Activated CD4-positive, alpha-beta memory T cell treated with anti-CD3 and anti-CD28 coated beads for 36 hours (primary cell): ENCODE data around the gene TECTA. TPM values are rescaled to one million over a fixed set of nuclear protein-coding genes. Genes with fewer than 3 reads are reported as not detected.

Experiments used
- CTCF ChIA-PET: fragments of 350-600 bp; sonication (Branson Sonifier 250); formaldehyde crosslinking; loops from one replicate; lab custom pipeline; 2021; ENCODE audit warnings: antibody characterized with exemption, inconsistent platforms; lab: Charles Lee
- POLR2A ChIA-PET: fragments of 350-600 bp; sonication (Branson Sonifier 250); formaldehyde crosslinking; loops from one replicate; lab custom pipeline; 2021; ENCODE audit warnings: antibody characterized with exemption; lab: Charles Lee
- DNase-seq: peaks from one replicate; pipeline ENCODE4 v3.0.0-alpha.2; 2020
- H3K27ac Mint-ChIP-seq: one replicate; pipeline ENCODE4 v1.8.0; 2021; ENCODE audit warnings: mixed read lengths
- H3K27me3 Mint-ChIP-seq: one replicate; pipeline ENCODE4 v1.8.0; 2021; ENCODE audit warnings: mixed read lengths
- H3K36me3 Mint-ChIP-seq: one replicate; pipeline ENCODE4 v1.8.0; 2021; ENCODE audit warnings: mixed read lengths
- H3K4me1 Mint-ChIP-seq: one replicate; pipeline ENCODE4 v1.8.0; 2021; ENCODE audit warnings: low read depth, mixed read lengths
- H3K4me3 Mint-ChIP-seq: one replicate; pipeline ENCODE4 v1.8.0; 2021; ENCODE audit warnings: mild to moderate bottlenecking, mixed read lengths
- H3K9me3 Mint-ChIP-seq: one replicate; pipeline ENCODE4 v1.8.0; 2021; ENCODE audit warnings: mixed read lengths
- intact Hi-C: fragments of 100-400 bp; cut with micrococcal nuclease; formaldehyde crosslinking; loops from one replicate; pipeline ENCODE4 v1.15.1; 2023
- total RNA-seq, 2 experiments: library from RNA; stranded (reverse); gene quantifications; one replicate each; pipeline ENCODE4 v1.2.3, GENCODE V29; 2021

The TECTA gene
- total RNA-seq, 2 experiments from 2014 or later = 0.17 to 0.19 TPM

DNA sequence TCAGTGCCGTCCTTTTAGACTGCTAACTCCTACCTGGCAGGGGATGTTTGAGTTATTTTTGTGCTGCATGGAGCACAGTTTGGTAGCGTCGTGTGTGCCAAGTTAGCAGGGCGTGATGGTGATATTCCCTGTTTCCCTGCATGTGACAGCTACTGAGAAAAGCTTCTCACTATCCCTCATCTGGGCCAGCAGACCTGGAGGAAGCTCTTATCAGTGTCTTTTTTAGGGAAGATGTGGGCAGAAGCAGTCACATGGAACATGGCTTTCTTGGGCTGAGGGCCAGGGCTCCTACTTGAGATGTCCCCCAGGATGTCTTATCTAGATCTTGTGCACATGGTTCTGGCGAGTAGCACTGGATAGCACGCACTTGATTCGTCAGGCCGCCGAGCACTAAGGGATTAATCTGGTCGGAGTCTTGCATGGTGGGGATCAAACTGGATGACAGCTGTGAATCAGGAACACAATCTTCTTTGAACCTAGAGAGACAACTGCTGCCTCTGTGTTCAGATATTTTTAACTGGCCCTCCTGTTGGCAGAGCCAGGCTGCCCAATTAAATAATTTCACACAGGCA is 33.8 kb downstream of the TECTA start:
- no peak overlapping the region for H3K27ac Mint-ChIP-seq
- no peaks in the 10 kb centered on the region for H3K4me1 Mint-ChIP-seq

GRCh38 chr11:121137005-121137404 is 36.0 kb downstream of the TECTA start:
- H3K36me3 Mint-ChIP-seq = no peaks in the 10 kb centered on the region
- no peak overlapping the region for H3K27ac Mint-ChIP-seq
- ChIA-PET CTCF (no interaction called here), POLR2A (no interaction called here)
- intact Hi-C loops = no loop called here
- no peaks in the 10 kb centered on the region for H3K27me3 Mint-ChIP-seq
- H3K4me3 Mint-ChIP-seq = no peak overlapping the region
- H3K4me1 Mint-ChIP-seq = no peaks in the 10 kb centered on the region
- no peaks in the 10 kb centered on the region for H3K9me3 Mint-ChIP-seq
- no peak for DNase-seq

More for the DNA sequence above, 33.8 kb downstream of the TECTA start:
- Mint-ChIP-seq H3K27me3 (no peaks in the 10 kb centered on the region), H3K36me3 (no peaks in the 10 kb centered on the region), H3K9me3 (no peaks in the 10 kb centered on the region), H3K4me3 (no peak overlapping the region)
- DNase-seq = no peak
- CTCF ChIA-PET = interaction anchor here (1.4 kb wide), 1 partner anchor 60 kb away, joined by 5 read pairs; no protein-coding TSS in a partner anchor
- intact Hi-C loops = no loop called here
- POLR2A ChIA-PET = no interaction called here

- H3K9me3 Mint-ChIP-seq = no peaks in the 10 kb centered on the region
- no peaks in the 10 kb centered on the region for H3K4me1 Mint-ChIP-seq
- H3K27ac Mint-ChIP-seq = no peak overlapping the region
- ChIA-PET CTCF (no interaction called here), POLR2A (no interaction called here)
- intact Hi-C loops = no loop called here
- no peaks in the 10 kb centered on the region for H3K36me3 Mint-ChIP-seq
- H3K4me3 Mint-ChIP-seq = no peak overlapping the region
- DNase-seq = no peak
- no peaks in the 10 kb centered on the region for H3K27me3 Mint-ChIP-seq
Observed at GRCh38 chr11:121138259-121138658, 37.2 kb downstream of the TECTA start.

DNA sequence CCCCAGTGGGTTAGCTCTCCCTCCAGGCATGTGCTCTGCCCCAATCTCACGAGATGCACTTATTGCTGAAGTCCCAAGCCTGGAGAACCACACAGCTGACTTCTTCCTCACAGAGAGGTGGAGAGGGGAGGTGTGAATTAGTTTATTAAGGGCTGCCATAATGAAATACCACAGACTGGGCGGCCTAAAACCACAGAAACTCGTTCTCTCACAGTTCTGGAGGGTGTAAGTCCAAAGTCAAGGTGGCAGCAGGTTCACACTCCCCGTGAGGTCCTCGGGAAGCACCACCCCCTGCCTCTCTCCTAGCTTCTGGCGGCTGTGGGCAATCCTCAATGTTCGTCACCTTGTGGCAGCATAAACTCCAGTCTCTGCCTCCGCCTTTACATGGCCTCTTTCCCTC is 39.3 kb downstream of the TECTA start:
- Mint-ChIP-seq H3K27ac (no peak overlapping the region), H3K4me1 (no peaks in the 10 kb centered on the region), H3K4me3 (no peak overlapping the region), H3K36me3 (no peaks in the 10 kb centered on the region), H3K9me3 (no peaks in the 10 kb centered on the region), H3K27me3 (no peaks in the 10 kb centered on the region)
- CTCF ChIA-PET = no interaction called here
- no peak for DNase-seq
- intact Hi-C loops = no loop called here
- POLR2A ChIA-PET = no interaction called here

DNA sequence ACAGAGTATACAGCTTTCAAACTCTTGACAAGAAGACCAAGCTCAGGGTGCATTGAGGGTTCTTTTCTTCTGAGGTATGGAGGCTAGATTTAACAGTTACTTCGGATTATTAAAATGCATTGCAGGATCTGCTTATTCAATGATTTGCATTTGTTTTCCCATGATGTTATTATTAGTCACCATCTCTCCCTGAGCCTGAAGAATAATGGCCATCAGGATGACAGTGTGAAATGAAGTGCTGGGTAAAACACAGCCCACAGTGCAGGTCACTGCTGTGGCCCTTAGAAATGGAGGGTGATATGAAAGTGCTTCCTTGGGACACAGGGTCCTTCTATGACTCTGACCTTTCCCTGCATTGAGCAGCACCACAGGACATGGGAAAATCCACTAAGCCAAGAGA is 40.0 kb downstream of the TECTA start:
- intact Hi-C loops = no loop called here
- CTCF ChIA-PET = no interaction called here

GRCh38 chr11:121143921-121144320 is 42.9 kb downstream of the TECTA start:
- POLR2A ChIA-PET = no interaction called here
- H3K27me3 Mint-ChIP-seq = no peaks in the 10 kb centered on the region

More for the DNA sequence above, 40.0 kb downstream of the TECTA start:
- Mint-ChIP-seq H3K27me3 (no peaks in the 10 kb centered on the region), H3K4me1 (no peaks in the 10 kb centered on the region), H3K9me3 (no peaks in the 10 kb centered on the region), H3K4me3 (no peak overlapping the region), H3K27ac (no peak overlapping the region), H3K36me3 (no peaks in the 10 kb centered on the region)
- POLR2A ChIA-PET = no interaction called here
- DNase-seq = no peak

GRCh38 chr11:121144723-121145122 is 43.7 kb downstream of the TECTA start:
- Mint-ChIP-seq H3K4me1 (no peaks in the 10 kb centered on the region), H3K9me3 (no peaks in the 10 kb centered on the region), H3K27me3 (no peaks in the 10 kb centered on the region), H3K27ac (no peak overlapping the region), H3K36me3 (no peaks in the 10 kb centered on the region), H3K4me3 (no peak overlapping the region)
- CTCF ChIA-PET = no interaction called here
- intact Hi-C loops = no loop called here
- DNase-seq = no peak
- POLR2A ChIA-PET = interaction anchor here (0.6 kb wide), 1 partner anchor 131 kb away, joined by 6 read pairs; no protein-coding TSS in a partner anchor

More at GRCh38 chr11:121143921-121144320, 42.9 kb downstream of the TECTA start:
- H3K4me3 Mint-ChIP-seq = no peak overlapping the region
- DNase-seq = no peak
- intact Hi-C loops = no loop called here
- no peaks in the 10 kb centered on the region for H3K4me1 Mint-ChIP-seq
- H3K9me3 Mint-ChIP-seq = no peaks in the 10 kb centered on the region
- H3K36me3 Mint-ChIP-seq = no peaks in the 10 kb centered on the region
- CTCF ChIA-PET = no interaction called here
- no peak overlapping the region for H3K27ac Mint-ChIP-seq

- H3K4me3 Mint-ChIP-seq = no peak overlapping the region
- H3K36me3 Mint-ChIP-seq = no peaks in the 10 kb centered on the region
- DNase-seq = no peak
- ChIA-PET POLR2A (no interaction called here), CTCF (no interaction called here)
- H3K4me1 Mint-ChIP-seq = no peaks in the 10 kb centered on the region
- intact Hi-C loops = no loop called here
- no peak overlapping the region for H3K27ac Mint-ChIP-seq
- no peaks in the 10 kb centered on the region for H3K27me3 Mint-ChIP-seq
- H3K9me3 Mint-ChIP-seq = no peaks in the 10 kb centered on the region
Observed at GRCh38 chr11:121145826-121146225, 44.8 kb downstream of the TECTA start.

- ChIA-PET POLR2A (no interaction called here), CTCF (no interaction called here)
- Mint-ChIP-seq H3K4me1 (no peaks in the 10 kb centered on the region), H3K36me3 (no peaks in the 10 kb centered on the region), H3K27ac (no peak overlapping the region), H3K4me3 (no peak overlapping the region), H3K9me3 (no peaks in the 10 kb centered on the region), H3K27me3 (no peaks in the 10 kb centered on the region)
- no peak for DNase-seq
- intact Hi-C loops = no loop called here
Observed at GRCh38 chr11:121149116-121149515, 48.1 kb downstream of the TECTA start.

- Mint-ChIP-seq H3K9me3 (no peaks in the 10 kb centered on the region), H3K27ac (no peak overlapping the region), H3K4me3 (no peak overlapping the region), H3K27me3 (no peaks in the 10 kb centered on the region), H3K4me1 (no peaks in the 10 kb centered on the region), H3K36me3 (no peaks in the 10 kb centered on the region)
- DNase-seq = no peak
- ChIA-PET CTCF (no interaction called here), POLR2A (no interaction called here)
- intact Hi-C loops = no loop called here
Observed at GRCh38 chr11:121151207-121151688, 50.2 kb downstream of the TECTA start.

GRCh38 chr11:121152764-121153163 is 51.7 kb downstream of the TECTA start:
- Mint-ChIP-seq H3K27ac (no peak overlapping the region), H3K4me1 (no peaks in the 10 kb centered on the region), H3K36me3 (no peaks in the 10 kb centered on the region), H3K9me3 (no peaks in the 10 kb centered on the region), H3K4me3 (no peak overlapping the region), H3K27me3 (no peaks in the 10 kb centered on the region)
- ChIA-PET CTCF (no interaction called here), POLR2A (no interaction called here)
- no peak for DNase-seq
- intact Hi-C loops = no loop called here

DNA sequence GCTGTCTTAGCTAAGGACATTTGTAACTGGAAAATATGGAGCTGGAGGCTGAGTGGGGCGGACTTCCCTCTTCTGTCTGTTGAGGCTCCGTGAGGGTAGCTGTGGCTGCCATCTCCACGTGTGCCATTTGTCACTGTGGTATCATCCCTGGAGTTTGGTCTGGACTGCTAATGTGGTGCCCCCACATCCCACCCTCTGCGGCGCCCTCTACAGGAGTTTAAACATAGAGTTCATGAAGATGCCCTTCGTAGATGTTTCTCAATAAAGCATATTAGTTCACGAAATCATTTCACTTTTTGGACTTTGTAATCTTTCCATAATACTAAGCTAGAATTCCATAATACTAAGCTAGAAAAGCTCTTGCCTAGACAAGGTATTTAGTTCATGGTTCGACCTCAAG is 52.4 kb downstream of the TECTA start:
- H3K36me3 Mint-ChIP-seq = no peaks in the 10 kb centered on the region
- no peak for DNase-seq
- H3K27ac Mint-ChIP-seq = no peak overlapping the region
- H3K4me1 Mint-ChIP-seq = no peaks in the 10 kb centered on the region
- intact Hi-C loops = no loop called here
- H3K4me3 Mint-ChIP-seq = no peak overlapping the region
- no peaks in the 10 kb centered on the region for H3K9me3 Mint-ChIP-seq
- POLR2A ChIA-PET = no interaction called here
- no peaks in the 10 kb centered on the region for H3K27me3 Mint-ChIP-seq
- CTCF ChIA-PET = no interaction called here
